ENCODE data around the gene COL13A1.

Gene COL13A1

GRCh38 chr10:69757553-69758309 lies 44.0 kb upstream of the COL13A1 start:
- no peak for DNase-seq (ENCODE audit: extremely low spot score)
- CTCF ChIA-PET = interaction anchor here (1.2 kb wide), 1 partner anchor 14 kb away, joined by 3 read pairs; no protein-coding TSS in a partner anchor
- POLR2A ChIA-PET = interaction anchor here (1.0 to 1.2 kb wide), 2 partner anchors 9 to 11 kb away, joined by 3 to 4 read pairs; no protein-coding TSS in a partner anchor
- TF ChIP-seq ELF4 (IDR thresholded peaks at IDR 0.05) (no peak), FOXK2 (IDR thresholded peaks at IDR 0.05) (no peak), L3MBTL2 (conservative IDR thresholded peaks at IDR 0.05) (no peak), FOXA1 (IDR thresholded peaks at IDR 0.05) (no peak), LEF1 (IDR thresholded peaks at IDR 0.05; ENCODE audit: borderline replicate concordance) (no peak), FOXM1 (IDR thresholded peaks at IDR 0.05; ENCODE audit: borderline replicate concordance) (no peak), ARNT (IDR thresholded peaks at IDR 0.05) (no peak), SP1 (IDR thresholded peaks at IDR 0.05) (no peak)

GRCh38 chr10:69758310-69758728 lies 43.4 kb upstream of the COL13A1 start:
- DNase-seq (ENCODE audit: extremely low spot score) = no peak
- CTCF ChIA-PET = no interaction called here
- no peak for TF ChIP-seq SP1 (IDR thresholded peaks at IDR 0.05)
- TF ChIP-seq TARDBP (IDR thresholded peaks at IDR 0.05) = no peak
- TF ChIP-seq ELF4 (IDR thresholded peaks at IDR 0.05) = no peak
- TF ChIP-seq L3MBTL2 (conservative IDR thresholded peaks at IDR 0.05) = no peak
- TF ChIP-seq PKNOX1 (IDR thresholded peaks at IDR 0.05) = no peak
- no peak for TF ChIP-seq BHLHE40 (IDR thresholded peaks at IDR 0.05; ENCODE audit: borderline replicate concordance)
- no peak for TF ChIP-seq SUZ12 (IDR thresholded peaks at IDR 0.05)
- TF ChIP-seq ZNF384 (IDR thresholded peaks at IDR 0.05) = no peak
- no peak for TF ChIP-seq LEF1 (IDR thresholded peaks at IDR 0.05; ENCODE audit: borderline replicate concordance)
- no peak for TF ChIP-seq FOXA1 (IDR thresholded peaks at IDR 0.05)
- no peak for TF ChIP-seq ARNT (IDR thresholded peaks at IDR 0.05)
- TF ChIP-seq HDGF (IDR thresholded peaks at IDR 0.05; ENCODE audit: borderline replicate concordance) = no peak
- no peak for TF ChIP-seq FOXM1 (IDR thresholded peaks at IDR 0.05; ENCODE audit: borderline replicate concordance)
- TF ChIP-seq CTBP1 (IDR thresholded peaks at IDR 0.05; ENCODE audit: borderline replicate concordance) = no peak
- POLR2A ChIA-PET = interaction anchor here (1.2 kb wide), 1 partner anchor 9 kb away, joined by 4 read pairs; no protein-coding TSS in a partner anchor

GRCh38 chr10:69759641-69760040 lies 42.1 kb upstream of the COL13A1 start:
- POLR2A ChIA-PET = no interaction called here
- DNase-seq (ENCODE audit: extremely low spot score) = no peak
- CTCF ChIA-PET = no interaction called here
- TF ChIP-seq ELF4 (IDR thresholded peaks at IDR 0.05) = no peak
- TF ChIP-seq TARDBP (IDR thresholded peaks at IDR 0.05) = no peak

GRCh38 chr10:69760072-69760471 lies 41.6 kb upstream of the COL13A1 start:
- TF ChIP-seq FOXK2 (IDR thresholded peaks at IDR 0.05) = no peak
- TF ChIP-seq PKNOX1 (IDR thresholded peaks at IDR 0.05) = no peak
- no peak for TF ChIP-seq BHLHE40 (IDR thresholded peaks at IDR 0.05; ENCODE audit: borderline replicate concordance)
- TF ChIP-seq L3MBTL2 (conservative IDR thresholded peaks at IDR 0.05) = no peak
- TF ChIP-seq LEF1 (IDR thresholded peaks at IDR 0.05; ENCODE audit: borderline replicate concordance) = no peak
- TF ChIP-seq NFRKB (IDR thresholded peaks at IDR 0.05) = no peak
- no peak for TF ChIP-seq ZNF384 (IDR thresholded peaks at IDR 0.05)
- no peak for TF ChIP-seq FOXM1 (IDR thresholded peaks at IDR 0.05; ENCODE audit: borderline replicate concordance)
- TF ChIP-seq ARNT (IDR thresholded peaks at IDR 0.05) = no peak
- no peak for TF ChIP-seq CTBP1 (IDR thresholded peaks at IDR 0.05; ENCODE audit: borderline replicate concordance)
- TF ChIP-seq TARDBP (IDR thresholded peaks at IDR 0.05) = no peak
- TF ChIP-seq HDGF (IDR thresholded peaks at IDR 0.05; ENCODE audit: borderline replicate concordance) = no peak
- no peak for TF ChIP-seq FOXA1 (IDR thresholded peaks at IDR 0.05)
- no peak for TF ChIP-seq SP1 (IDR thresholded peaks at IDR 0.05)
- TF ChIP-seq ELF4 (IDR thresholded peaks at IDR 0.05) = no peak
- no peak for TF ChIP-seq SUZ12 (IDR thresholded peaks at IDR 0.05)
- no peak for DNase-seq (ENCODE audit: extremely low spot score)
- ChIA-PET POLR2A (no interaction called here), CTCF (interaction anchor here (0.9 kb wide), 1 partner anchor 11 kb away, joined by 3 read pairs; no protein-coding TSS in a partner anchor)

GRCh38 chr10:69761320-69761719 lies 40.4 kb upstream of the COL13A1 start:
- CTCF ChIA-PET = no interaction called here
- POLR2A ChIA-PET = no interaction called here
- TF ChIP-seq HDGF (IDR thresholded peaks at IDR 0.05; ENCODE audit: borderline replicate concordance) (no peak), PKNOX1 (IDR thresholded peaks at IDR 0.05) (no peak), LEF1 (IDR thresholded peaks at IDR 0.05; ENCODE audit: borderline replicate concordance) (no peak), BHLHE40 (IDR thresholded peaks at IDR 0.05; ENCODE audit: borderline replicate concordance) (no peak), CTBP1 (IDR thresholded peaks at IDR 0.05; ENCODE audit: borderline replicate concordance) (no peak), ELF4 (IDR thresholded peaks at IDR 0.05) (no peak), L3MBTL2 (conservative IDR thresholded peaks at IDR 0.05) (no peak), FOXM1 (IDR thresholded peaks at IDR 0.05; ENCODE audit: borderline replicate concordance) (no peak)
- DNase-seq (ENCODE audit: extremely low spot score) = no peak

- ChIA-PET CTCF (no interaction called here), POLR2A (no interaction called here)
- no peak for DNase-seq (ENCODE audit: extremely low spot score)
- TF ChIP-seq SUZ12 (IDR thresholded peaks at IDR 0.05) = no peak
- TF ChIP-seq ELF4 (IDR thresholded peaks at IDR 0.05) = no peak
- TF ChIP-seq FOXM1 (IDR thresholded peaks at IDR 0.05; ENCODE audit: borderline replicate concordance) = no peak
- TF ChIP-seq SP1 (IDR thresholded peaks at IDR 0.05) = no peak
- no peak for TF ChIP-seq FOXA1 (IDR thresholded peaks at IDR 0.05)
- no peak for TF ChIP-seq ARNT (IDR thresholded peaks at IDR 0.05)
These were observed 35.4 kb upstream of the COL13A1 start for GRCh38 chr10:69766161-69766910.

Data from HEK293T (cell line).